Progenitor cell of endocrine pancreas (in vitro differentiated cells): ENCODE results near the gene PTCD3. TPM values are rescaled to one million over a fixed set of nuclear protein-coding genes. Genes with fewer than 3 reads are reported as not detected.

Experiments used
- DNase-seq: peaks from one replicate; pipeline ENCODE4 v3.0.0; 2021; ENCODE audit warnings: low spot score; ENCODE audit not compliant: unreplicated experiment
- H3K27ac Mint-ChIP-seq: 2 replicates; pipeline ENCODE4 v1.8.0; 2021; ENCODE audit warnings: mild to moderate bottlenecking, moderate library complexity, mixed read lengths
- H3K27me3 Mint-ChIP-seq: 2 replicates; pipeline ENCODE4 v1.8.0; 2021; ENCODE audit warnings: mixed read lengths
- H3K36me3 Mint-ChIP-seq: 2 replicates; pipeline ENCODE4 v1.8.0; 2022; ENCODE audit warnings: mixed read lengths; ENCODE audit not compliant: insufficient read depth
- H3K4me1 Mint-ChIP-seq: 2 replicates; pipeline ENCODE4 v1.8.0; 2021; ENCODE audit warnings: low read depth, mixed read lengths
- H3K4me3 Mint-ChIP-seq: 2 replicates; pipeline ENCODE4 v1.8.0; 2021; ENCODE audit warnings: low read depth, mild to moderate bottlenecking, moderate library complexity, mixed read lengths
- H3K9me3 Mint-ChIP-seq: 2 replicates; pipeline ENCODE4 v1.8.0; 2021; ENCODE audit warnings: low read depth, mixed read lengths
- CTCF ChIP-seq: fragments of 200-600 bp; sonication (generic); IDR thresholded peaks from one replicate; pipeline ENCODE4 v1.5.0; 2021; ENCODE audit warnings: antibody characterized with exemption, mild to moderate bottlenecking; ENCODE audit not compliant: unreplicated experiment
- total RNA-seq: library from RNA; stranded (reverse); gene quantifications from 2 replicates; pipeline ENCODE4 v1.2.1, GENCODE V29; 2021

PTCD3 gene
- total RNA-seq, 1 donor from 2014 or later, result 163 TPM

GRCh38 chr2:86123328-86123925 lies 17.4 kb downstream of the PTCD3 start:
- Mint-ChIP-seq H3K27me3 (no peaks in the 10 kb centered on the region), H3K9me3 (no peaks in the 10 kb centered on the region), H3K36me3 (peaks cover 22% of the 10 kb centered on the region), H3K4me1 (no peaks in the 10 kb centered on the region), H3K27ac (no peak overlapping the region), H3K4me3 (no peak overlapping the region)
- DNase-seq, result no peak
- no peak for TF ChIP-seq CTCF

GRCh38 chr2:86124683-86125082 lies 18.6 kb downstream of the PTCD3 start:
- Mint-ChIP-seq H3K4me1 (no peaks in the 10 kb centered on the region), H3K27me3 (no peaks in the 10 kb centered on the region), H3K4me3 (no peak overlapping the region), H3K9me3 (no peaks in the 10 kb centered on the region), H3K36me3 (peaks cover 18% of the 10 kb centered on the region), H3K27ac (no peak overlapping the region)
- TF ChIP-seq CTCF, result no peak
- DNase-seq, result no peak

GRCh38 chr2:86134709-86135108 lies 28.7 kb downstream of the PTCD3 start:
- no peak overlapping the region for H3K27ac Mint-ChIP-seq
- H3K9me3 Mint-ChIP-seq, result no peaks in the 10 kb centered on the region
- no peak overlapping the region for H3K4me3 Mint-ChIP-seq
- no peak for TF ChIP-seq CTCF
- H3K27me3 Mint-ChIP-seq, result no peaks in the 10 kb centered on the region
- DNase-seq, result no peak
- no peaks in the 10 kb centered on the region for H3K4me1 Mint-ChIP-seq
- peaks cover 44% of the 10 kb centered on the region for H3K36me3 Mint-ChIP-seq

- no peak overlapping the region for H3K4me3 Mint-ChIP-seq
- no peaks in the 10 kb centered on the region for H3K9me3 Mint-ChIP-seq
- no peak overlapping the region for H3K27ac Mint-ChIP-seq
- peaks cover 41% of the 10 kb centered on the region for H3K36me3 Mint-ChIP-seq
- no peak for TF ChIP-seq CTCF
- no peak for DNase-seq
- H3K27me3 Mint-ChIP-seq, result no peaks in the 10 kb centered on the region
- no peaks in the 10 kb centered on the region for H3K4me1 Mint-ChIP-seq
Measured at GRCh38 chr2:86135653-86136052, 29.6 kb downstream of the PTCD3 start.

- H3K27me3 Mint-ChIP-seq, result no peaks in the 10 kb centered on the region
- H3K4me3 Mint-ChIP-seq, result no peak overlapping the region
- H3K9me3 Mint-ChIP-seq, result no peaks in the 10 kb centered on the region
- H3K27ac Mint-ChIP-seq, result no peak overlapping the region
- no peaks in the 10 kb centered on the region for H3K4me1 Mint-ChIP-seq
- DNase-seq, result no peak
- no peak for TF ChIP-seq CTCF
- peaks cover 41% of the 10 kb centered on the region for H3K36me3 Mint-ChIP-seq
Measured at GRCh38 chr2:86136141-86136540, 30.1 kb downstream of the PTCD3 start.
